ENCODE data around the gene HDAC4. TPM values are rescaled to one million over a fixed set of nuclear protein-coding genes. Genes with fewer than 3 reads are reported as not detected.

Gene HDAC4
- total RNA-seq, 1 experiment from 2014 or later: 32.0 TPM

DNA sequence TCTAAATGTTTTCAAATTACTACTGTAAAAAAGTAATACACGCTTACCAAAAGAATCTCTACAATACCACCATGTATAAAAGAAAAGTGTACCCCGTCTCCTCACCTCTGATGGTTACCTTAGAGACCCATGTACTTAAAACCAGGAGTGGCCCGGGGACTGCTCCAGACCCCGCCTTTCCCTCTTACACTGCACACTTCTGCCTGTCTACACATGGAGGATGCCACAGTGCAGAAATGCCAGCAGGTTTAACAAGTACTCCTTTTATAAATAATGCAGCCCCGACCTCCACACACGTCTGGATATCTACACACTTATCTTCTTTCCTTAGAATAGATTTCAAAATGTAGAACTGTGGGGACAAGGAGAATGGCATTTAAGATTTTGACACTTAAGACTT lies 5.3 kb downstream of the HDAC4 start:
- H3K56ac ChIP-seq (ENCODE audit: insufficient read length, low read depth, low read length): no peak overlapping the region
- H3K9me3 Mint-ChIP-seq: no peaks in the 10 kb centered on the region
- no peak overlapping the region for H3K27ac Mint-ChIP-seq
- no peak overlapping the region for H2BK5ac ChIP-seq (ENCODE audit: insufficient read length, low read length)
- no peak overlapping the region for H2AK5ac ChIP-seq (ENCODE audit: insufficient read length, low read length)
- DNase-seq: no peak
- no peak overlapping the region for H3K23ac ChIP-seq (ENCODE audit: insufficient read length, low read depth, low read length)
- H3K18ac ChIP-seq (ENCODE audit: insufficient read length, low read depth, low read length): no peak overlapping the region
- H2AFZ ChIP-seq (ENCODE audit: low read length): no peak overlapping the region
- peaks cover 35% of the 10 kb centered on the region; the same call in 1 of the 2 replicates for H3K79me2 ChIP-seq (ENCODE audit: insufficient read depth, low read length)
- H2BK15ac ChIP-seq (ENCODE audit: low read depth, low read length): no peak overlapping the region
- no peak overlapping the region for H3K4ac ChIP-seq (ENCODE audit: low read depth, low read length)
- H2BK12ac ChIP-seq (ENCODE audit: insufficient read length, low read depth, low read length): no peak overlapping the region
- H3T11ph ChIP-seq (ENCODE audit: low read length): no peak overlapping the region
- H3K4me2 ChIP-seq (ENCODE audit: insufficient read depth, insufficient read length, low read length): no peak overlapping the region
- no CpG with 5 or more reads among the region's 6 CpGs for WGBS (ENCODE audit: extremely low coverage, insufficient read length, low lambda C conversion rate)
- no peaks in the 10 kb centered on the region for H3K23me2 ChIP-seq (ENCODE audit: insufficient read length, low read depth, low read length, poor library complexity, severe bottlenecking)
- no peak overlapping the region for H4K91ac ChIP-seq (ENCODE audit: insufficient read length, low read depth, low read length)
- H3K4me1 ChIP-seq (ENCODE audit: insufficient read depth, low read length): no peaks in the 10 kb centered on the region; the same call in 1 of the 2 replicates
- H3K4me3 Mint-ChIP-seq: no peak overlapping the region
- peaks cover 0 to 2% (median 0%) of the 10 kb centered on the region in 3 experiments; a peak in 4 of 7 replicates for H3K36me3 Mint-ChIP-seq (ENCODE audit: insufficient read depth in 1 of 3, low read depth in 3 of 3)
- H3K14ac ChIP-seq (ENCODE audit: insufficient read depth, low read length): no peak overlapping the region
- peaks cover 41 to 42% of the 10 kb centered on the region in 2 experiments for H3K4me1 Mint-ChIP-seq
- no peaks in the 10 kb centered on the region for H3K79me1 ChIP-seq (ENCODE audit: insufficient read depth, low read depth, low read length, poor library complexity, severe bottlenecking)
- H3K9me3 ChIP-seq (ENCODE audit: control insufficient read depth, low read depth, low read length): no peaks in the 10 kb centered on the region
- H2BK120ac ChIP-seq (ENCODE audit: low read depth, low read length, poor library complexity, severe bottlenecking): no peak overlapping the region
- H3K27me3 Mint-ChIP-seq (ENCODE audit: low read depth): no peaks in the 10 kb centered on the region; the same call in 1 of the 2 replicates
- no peak for TF ChIP-seq CTCF (conservative IDR thresholded peaks at IDR 0.05)
- no peak overlapping the region for H3K27ac ChIP-seq (ENCODE audit: insufficient read length, low read depth, low read length)
- no peaks in the 10 kb centered on the region for H3K27me3 ChIP-seq (ENCODE audit: insufficient read depth, low read length)
- H3K9ac ChIP-seq (ENCODE audit: extremely low read depth, insufficient read length, low read length): no peak overlapping the region
- H4K8ac ChIP-seq (replicated peaks; ENCODE audit: insufficient read length, low read depth, low read length): no peak overlapping the region
- no peak overlapping the region for H4K5ac ChIP-seq (ENCODE audit: insufficient read length, low read depth, low read length)
- H4K20me1 ChIP-seq (ENCODE audit: control insufficient read depth, insufficient read depth, insufficient read length): no peaks in the 10 kb centered on the region
- no peak overlapping the region for H2BK20ac ChIP-seq (ENCODE audit: low read depth, low read length, poor library complexity, severe bottlenecking)
